Heart left ventricle (tissue), 13 donors: ENCODE data around the gene MEF2D.

ENCODE experiments used
- POLR2A ChIP-seq, 2 donors: fragments of 450-650 bp; IDR thresholded peaks; one replicate each; pipeline ENCODE4 v1.6.1; 2017; ENCODE audit warnings: antibody characterized with exemption in 2 of 2, mild to moderate bottlenecking in 2 of 2, moderate library complexity in 2 of 2
- TF ChIP-seq, protein P1 (sequence below), 12 donors: fragments of 200-600 bp; sonication (generic) in 4 of 12; IDR thresholded peaks; one replicate each; pipeline versions ENCODE4 v1.5.0 to v1.8.0; 2018 to 2022; ENCODE audit warnings: antibody characterized with exemption in 12 of 12, mild to moderate bottlenecking in 5 of 12
- donor health status: ischemic (EF 13 %, LVEDD 7.1; RV severe dilation, severe dysfunction).
- donor health status: DM: no; HTN: yes; CAD: no.
- donor health status: DM: no; HTN: no; CAD: no.
- donor health status: ischemic (EF 25% LVEDD 6.9; RV normal size, moderate dysfunction).
- donor health status: ischemic (EF 25% LVEDD 5.7; RV mildly dilated, moderate dysfunction).
- donor health status: ischemic (EF 35%, LVEDD 5.7; RV mildly dilated, moderate dysfunction).
- donor health status: nonischemic (EF 11% LVEDD 7.7; RV severe dilation, severe dysfunction).
- donor health status: DM: yes; HTN: yes; CAD: no.
- donor health status: PGD.
- donor health status: ischemic (EF 29% LVEDD 5.4; RV normal size, mild dysfunction).
- donor health status: nonischemic (EF 23%, LVEDD 6.1; RV moderate dilation, normal function).

DNA sequence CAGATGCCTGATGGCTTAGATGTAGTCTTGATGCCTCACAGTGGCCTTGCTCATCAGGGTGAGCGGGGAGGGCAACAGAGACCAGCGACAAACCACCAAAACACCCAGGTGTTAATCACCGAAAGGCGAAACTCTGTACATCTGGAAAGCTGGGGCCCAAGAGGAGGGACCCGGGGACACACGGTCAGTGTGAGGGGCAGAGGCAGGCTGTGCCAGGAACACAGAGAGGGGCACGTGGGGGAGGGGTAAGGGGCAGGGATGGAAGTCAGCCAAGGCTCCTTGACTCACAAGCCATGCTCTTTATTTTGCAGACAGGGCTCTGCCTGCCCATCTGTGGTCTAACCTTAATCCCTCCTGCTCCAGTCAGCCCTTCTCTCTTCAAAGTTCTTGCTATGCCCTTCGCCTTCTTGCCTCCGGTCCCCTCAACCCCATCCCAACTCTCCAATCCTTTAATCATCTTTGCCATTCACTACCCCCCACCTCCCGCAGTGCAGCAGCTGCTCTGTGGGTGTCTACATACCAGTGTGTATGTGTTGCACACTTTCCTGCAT is 4.3 kb downstream of the MEF2D start:
- TF ChIP-seq, protein P1, sequence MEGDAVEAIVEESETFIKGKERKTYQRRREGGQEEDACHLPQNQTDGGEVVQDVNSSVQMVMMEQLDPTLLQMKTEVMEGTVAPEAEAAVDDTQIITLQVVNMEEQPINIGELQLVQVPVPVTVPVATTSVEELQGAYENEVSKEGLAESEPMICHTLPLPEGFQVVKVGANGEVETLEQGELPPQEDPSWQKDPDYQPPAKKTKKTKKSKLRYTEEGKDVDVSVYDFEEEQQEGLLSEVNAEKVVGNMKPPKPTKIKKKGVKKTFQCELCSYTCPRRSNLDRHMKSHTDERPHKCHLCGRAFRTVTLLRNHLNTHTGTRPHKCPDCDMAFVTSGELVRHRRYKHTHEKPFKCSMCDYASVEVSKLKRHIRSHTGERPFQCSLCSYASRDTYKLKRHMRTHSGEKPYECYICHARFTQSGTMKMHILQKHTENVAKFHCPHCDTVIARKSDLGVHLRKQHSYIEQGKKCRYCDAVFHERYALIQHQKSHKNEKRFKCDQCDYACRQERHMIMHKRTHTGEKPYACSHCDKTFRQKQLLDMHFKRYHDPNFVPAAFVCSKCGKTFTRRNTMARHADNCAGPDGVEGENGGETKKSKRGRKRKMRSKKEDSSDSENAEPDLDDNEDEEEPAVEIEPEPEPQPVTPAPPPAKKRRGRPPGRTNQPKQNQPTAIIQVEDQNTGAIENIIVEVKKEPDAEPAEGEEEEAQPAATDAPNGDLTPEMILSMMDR (IDR thresholded peaks at IDR 0.05), result no peak
- TF ChIP-seq POLR2A (IDR thresholded peaks at IDR 0.05), result no peak
